Pons (tissue), 1 donor: ENCODE results near the gene SLC12A5.

Source experiments
- DNase-seq: peaks from one replicate; pipeline ENCODE4 v3.0.0-alpha.2; 2016; ENCODE audit warnings: low spot score

Gene SLC12A5

DNA sequence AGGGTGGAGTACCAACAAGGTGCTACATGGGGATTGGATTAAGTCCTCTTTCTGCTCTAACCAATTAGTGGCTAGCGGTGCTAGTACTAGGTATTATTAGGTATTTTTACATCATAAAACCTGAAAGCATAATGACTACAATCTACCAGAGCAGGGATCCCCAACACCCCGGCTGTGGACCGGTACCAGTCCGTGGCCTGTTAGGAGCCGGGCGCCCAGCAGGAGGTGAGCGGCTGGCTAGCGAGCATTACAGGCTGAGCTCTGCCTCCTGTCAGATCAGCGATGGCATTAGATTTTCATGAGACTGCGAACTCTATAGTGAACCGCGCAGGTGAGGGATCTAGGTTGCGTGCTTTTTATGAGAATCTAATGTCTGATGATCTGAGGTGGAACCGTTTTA lies 80.0 kb downstream of the SLC12A5 start:
- DNase-seq = no peak
